PC-9 (cell line): ENCODE results near the gene UBA52. TPM values are rescaled to one million over a fixed set of nuclear protein-coding genes. Genes with fewer than 3 reads are reported as not detected.
"Not testable (repeated sequence)": the region's sequence is repeated elsewhere in the genome, so short reads cannot be mapped to it uniquely, and the experiment has no call there.

Source experiments
- Bru-seq: library from RNA; stranded (reverse); fragments of 400-500 nt; gene quantifications from one replicate; lab custom pipeline; 2021; lab: Mats Ljungman, UMichigan
- BruChase-seq, 2 experiments: library from RNA; stranded (reverse); fragments of 400-500 nt; gene quantifications; one replicate each; lab custom pipeline; 2021; lab: Mats Ljungman, UMichigan
- BruUV-seq: library from RNA; stranded (reverse); fragments of 400-500 nt; replicated peaks from 2 replicates; lab custom pipeline; 2021; lab: Mats Ljungman, UMichigan
- CTCF ChIA-PET: fragments of 300-600 bp; sonication (Branson Sonifier 250); formaldehyde crosslinking; loops from one replicate; lab custom pipeline; 2022; ENCODE audit warnings: antibody characterized with exemption; lab: Charles Lee
- POLR2A ChIA-PET: fragments of 300-600 bp; sonication (Branson Sonifier 250); formaldehyde crosslinking; loops from one replicate; lab custom pipeline; 2022; ENCODE audit warnings: antibody characterized with exemption; ENCODE audit not compliant: unreplicated experiment; lab: Charles Lee
- DNase-seq, 2 experiments: peaks; one replicate each; pipeline versions ENCODE4 v3.0.0 to v3.0.0-alpha.2; 2015 to 2022; ENCODE audit warnings: mixed read lengths in 1 of 2
- H2AFZ ChIP-seq: fragments of 200-600 bp; sonication (generic); 2 replicates; pipeline ENCODE4 v1.8.1; 2017; ENCODE audit warnings: antibody characterized with exemption
- H3F3A ChIP-seq: fragments of 200-600 bp; sonication (generic); 2 replicates; pipeline ENCODE4 v1.8.1; 2017; ENCODE audit warnings: antibody characterized with exemption, mild to moderate bottlenecking, low read depth; ENCODE audit not compliant: insufficient read depth
- H3K27ac ChIP-seq: fragments of 200-600 bp; sonication (generic); 2 replicates; pipeline ENCODE4 v1.6.1; 2016; ENCODE audit warnings: mixed run types
- H3K27me3 ChIP-seq: fragments of 200-600 bp; sonication (generic); 2 replicates; pipeline ENCODE4 v1.6.1; 2016; ENCODE audit warnings: low read depth, mixed run types; ENCODE audit not compliant: insufficient read depth
- H3K36me3 ChIP-seq: fragments of 200-600 bp; sonication (generic); 2 replicates; pipeline ENCODE4 v1.6.1; 2016; ENCODE audit warnings: low read depth, mixed run types
- H3K4me1 ChIP-seq: fragments of 200-600 bp; sonication (generic); replicated peaks from 2 replicates; pipeline ENCODE4 v1.6.1; 2016; ENCODE audit warnings: mixed run types; ENCODE audit not compliant: insufficient read depth
- H3K4me2 ChIP-seq: fragments of 200-600 bp; sonication (generic); 2 replicates; pipeline ENCODE4 v1.6.1; 2017; ENCODE audit warnings: mixed run types
- H3K4me3 ChIP-seq: fragments of 200-600 bp; sonication (generic); 2 replicates; pipeline ENCODE4 v1.6.1; 2016; ENCODE audit warnings: mixed run types
- H3K79me2 ChIP-seq: fragments of 200-600 bp; sonication (generic); 2 replicates; pipeline ENCODE4 v1.6.1; 2017; ENCODE audit warnings: low read depth, mixed run types
- H3K9me2 ChIP-seq: fragments of 200-600 bp; sonication (generic); 2 replicates; pipeline ENCODE4 v1.8.1; 2017; ENCODE audit warnings: mild to moderate bottlenecking; ENCODE audit not compliant: insufficient read depth
- H3K9me3 ChIP-seq: fragments of 200-600 bp; sonication (generic); 2 replicates; pipeline ENCODE4 v1.8.1; 2016; ENCODE audit warnings: low read depth; ENCODE audit not compliant: insufficient read depth
- H4K20me1 ChIP-seq: fragments of 200-600 bp; sonication (generic); 2 replicates; pipeline ENCODE4 v1.8.1; 2017; ENCODE audit not compliant: insufficient read depth
- CTCF ChIP-seq: fragments of 200-600 bp; sonication (generic); conservative IDR thresholded peaks from 2 replicates; pipeline ENCODE4 v1.6.1; 2017; ENCODE audit warnings: mixed run types, antibody characterized with exemption, mild to moderate bottlenecking, moderate library complexity
- EZH2 ChIP-seq: fragments of 200-600 bp; sonication (generic); IDR thresholded peaks from 2 replicates; pipeline ENCODE4 v1.8.0; 2017; ENCODE audit warnings: antibody characterized with exemption, low read depth
- intact Hi-C: fragments of 100-400 bp; cut with micrococcal nuclease; formaldehyde crosslinking; loops from one replicate; pipeline ENCODE4 v1.10.0; 2022; ENCODE audit not compliant: unreplicated experiment
- long read RNA-seq: library from polyadenylated mRNA; stranded (forward); transcript quantifications from one replicate; pipeline ENCODE4 v2.0.0, GENCODE V29; 2022
- total RNA-seq: library from RNA; stranded (reverse); gene quantifications from 2 replicates; pipeline ENCODE4 v1.2.3, GENCODE V29; 2021

Gene UBA52
- total RNA-seq (1,141 and 1,151 TPM in 2 replicates), Bru-seq, nascent RNA (percentile 96 among the genes with signal in this experiment), BruChase-seq, experiment 1, labeled RNA remaining after a 2-hour chase (percentile 94 among the genes with signal in this experiment), BruChase-seq, experiment 2, labeled RNA remaining after a 6-hour chase (percentile 98 among the genes with signal in this experiment)
- long read RNA-seq, transcript UBA52-202 (5 exons, 2,845 nt) = minor isoform, 169 of 521 reads
- long read RNA-seq, transcript UBA52-209 (4 exons, 514 nt) = minor isoform, 68 of 521 reads
- long read RNA-seq, transcript UBA52-201 (5 exons, 572 nt) = major isoform, 255 of 521 reads
- long read RNA-seq, partial matches to known transcripts = 12 of 521 reads
- long read RNA-seq, other reads (novel, unspliced or antisense) = 11 of 521 reads

GRCh38 chr19:18571564-18572344 is at the start of gene UBA52:
Gene UBA52, plus strand, starts transcription at chr19:18571857. Its CDS starts 1,444 bp downstream, at chr19:18573301.
- no peak for TF ChIP-seq EZH2
- TF ChIP-seq CTCF = no peak
- Histone ChIP-seq H3K36me3 (peaks cover 33% of the 10 kb centered on the region), H4K20me1 (peaks cover 41% of the 10 kb centered on the region), H3K79me2 (peaks cover 36% of the 10 kb centered on the region), H3K27me3 (no peaks in the 10 kb centered on the region), H2AFZ (peak within 1 kb of the TSS; percentile 84), H3K9me3 (no peaks in the 10 kb centered on the region), H3K4me2 (peak within 1 kb of the TSS; percentile 100), H3K4me3 (peak within 1 kb of the TSS; percentile 91), H3K9me2 (no peaks in the 10 kb centered on the region), H3K27ac (peak within 1 kb of the TSS; percentile 74), H3K4me1 (peaks cover 18% of the 10 kb centered on the region), H3F3A (peaks cover 66% of the 10 kb centered on the region)
- intact Hi-C loops = loop anchor here (1.0 to 10.0 kb wide), 2 partner anchors 49 to 343 kb away; partner anchors contain the start of genes COPE, DDX49 and ELL
- DNase-seq = peak; percentile 95 to 99
- ChIA-PET POLR2A (interaction anchor here (0.5 to 1.0 kb wide), 10 partner anchors 13 to 397 kb away, joined by 3 to 8 read pairs (median 4); partner anchors contain the start of gene FKBP8), CTCF (interaction anchor here (0.6 to 0.8 kb wide), 6 partner anchors 14 to 618 kb away, joined by 3 to 16 read pairs (median 4); partner anchors contain the start of gene KXD1)
- BruUV-seq = no TSS peak

GRCh38 chr19:18522124-18522861 is 49.4 kb upstream of the UBA52 start:
- peaks cover 39% of the 10 kb centered on the region for H3F3A ChIP-seq
- H3K27ac ChIP-seq = no peak overlapping the region
- no TSS peak for BruUV-seq
- ChIA-PET POLR2A (no interaction called here), CTCF (interaction anchor here (0.6 kb wide), 1 partner anchor 49 kb away, joined by 3 read pairs; the partner anchor contains the start of gene UBA52)
- H3K9me3 ChIP-seq = no peaks in the 10 kb centered on the region
- H2AFZ ChIP-seq = peak overlapping the region; percentile 54; the same call in 1 of the 2 replicates
- peak; percentile 99 for DNase-seq
- TF ChIP-seq CTCF = no peak
- no peak for TF ChIP-seq EZH2
- H3K4me2 ChIP-seq = peak overlapping the region; percentile 51
- intact Hi-C loops = loop anchor here (1.0 to 5.0 kb wide), 3 partner anchors 35 to 55 kb away; partner anchors contain the start of genes KXD1 and UBA52
- H3K27me3 ChIP-seq = no peaks in the 10 kb centered on the region
- H3K4me3 ChIP-seq = peak overlapping the region; percentile 94
- H3K79me2 ChIP-seq = peaks cover 40% of the 10 kb centered on the region
- H3K4me1 ChIP-seq = peaks cover 29% of the 10 kb centered on the region
- H4K20me1 ChIP-seq = peaks cover 27% of the 10 kb centered on the region
- H3K9me2 ChIP-seq = no peaks in the 10 kb centered on the region
- no peaks in the 10 kb centered on the region for H3K36me3 ChIP-seq

- H3K27me3 ChIP-seq, H3K27ac ChIP-seq, H3K9me2 ChIP-seq, H3K36me3 ChIP-seq, H3K9me3 ChIP-seq, POLR2A ChIA-PET, DNase-seq: not testable (repeated sequence)
- Histone ChIP-seq H3F3A (peaks cover 40% of the 10 kb centered on the region), H2AFZ (peak overlapping the region; percentile 54; the same call in 1 of the 2 replicates), H3K4me2 (peak overlapping the region; percentile 51), H3K79me2 (peaks cover 33% of the 10 kb centered on the region), H4K20me1 (peaks cover 21% of the 10 kb centered on the region), H3K4me1 (peaks cover 26% of the 10 kb centered on the region), H3K4me3 (peak overlapping the region; percentile 35; the same call in 1 of the 2 replicates)
- CTCF ChIA-PET = interaction anchor here (0.6 kb wide), 1 partner anchor 49 kb away, joined by 3 read pairs; the partner anchor contains the start of gene UBA52
- intact Hi-C loops = loop anchor here (1.0 to 5.0 kb wide), 3 partner anchors 34 to 56 kb away; partner anchors contain the start of genes KXD1 and UBA52
- BruUV-seq = TSS peak; percentile 73
These were observed 48.7 kb upstream of the UBA52 start for GRCh38 chr19:18522862-18523440.
